Activated naive CD4-positive, alpha-beta T cell treated with Interleukin-2 at 50 U/mL for 16 hours (primary cell): ENCODE measurements around the gene ZC3H10.
A peak's percentile ranks its signal among the peaks of the same experiment; 100 is the strongest.

Experiments used
- DNase-seq: peaks from one replicate; pipeline ENCODE4 v3.0.0-alpha.2; 2020

Gene ZC3H10

GRCh38 chr12:56128670-56129205 lies 10.7 kb downstream of the ZC3H10 start:
- DNase-seq: no peak

GRCh38 chr12:56129206-56129941 lies 11.3 kb downstream of the ZC3H10 start:
- DNase-seq: peak; percentile 71

GRCh38 chr12:56129942-56130495 lies 12.0 kb downstream of the ZC3H10 start:
- DNase-seq: no peak

GRCh38 chr12:56130876-56131275 lies 12.8 kb downstream of the ZC3H10 start:
- no peak for DNase-seq

GRCh38 chr12:56134897-56135296 lies 16.8 kb downstream of the ZC3H10 start:
- DNase-seq: no peak

GRCh38 chr12:56137853-56138571 lies 19.9 kb downstream of the ZC3H10 start:
- DNase-seq: no peak

GRCh38 chr12:56141946-56142784 lies 24.1 kb downstream of the ZC3H10 start:
- no peak for DNase-seq

GRCh38 chr12:56143217-56143616 lies 25.2 kb downstream of the ZC3H10 start:
- no peak for DNase-seq

GRCh38 chr12:56143870-56144269 lies 25.8 kb downstream of the ZC3H10 start:
- no peak for DNase-seq

- no peak for DNase-seq
Measured at GRCh38 chr12:56145217-56145616, 27.2 kb downstream of the ZC3H10 start.

GRCh38 chr12:56146492-56147460 lies 28.7 kb downstream of the ZC3H10 start:
- no peak for DNase-seq

- no peak for DNase-seq
Measured at GRCh38 chr12:56150563-56150962, 32.5 kb downstream of the ZC3H10 start.

GRCh38 chr12:56151672-56152131 lies 33.6 kb downstream of the ZC3H10 start:
- DNase-seq: peak; percentile 74

GRCh38 chr12:56152132-56152755 lies 34.2 kb downstream of the ZC3H10 start, which contains the start of gene MYL6B:
MYL6B (plus strand) TSS chr12:56152587; CDS start chr12:56153919, 1,332 bp downstream.
- DNase-seq: peak; percentile 96

- DNase-seq: no peak
Measured at GRCh38 chr12:56152756-56153677, 35.0 kb downstream of the ZC3H10 start.

GRCh38 chr12:56153678-56154065 lies 35.6 kb downstream of the ZC3H10 start:
- no peak for DNase-seq

- no peak for DNase-seq
Measured at GRCh38 chr12:56154246-56154771, 36.2 kb downstream of the ZC3H10 start.

- DNase-seq: no peak
Measured at GRCh38 chr12:56154818-56155217, 36.8 kb downstream of the ZC3H10 start.

- DNase-seq: no peak
Measured at GRCh38 chr12:56155256-56155845, 37.3 kb downstream of the ZC3H10 start.
